Keratinocyte (primary cell): ENCODE data around the gene DCDC1.

ENCODE experiments used
- CTCF ChIP-seq, 3 experiments: IDR thresholded peaks in 1 of 3; conservative IDR thresholded peaks in 1 of 3; optimal IDR thresholded peaks in 1 of 3; 2 replicates in 2 of 3; 3 replicates in 1 of 3; pipeline versions ENCODE3 to v1.5.1; 2011; ENCODE audit warnings: low read length in 3 of 3, mild to moderate bottlenecking in 3 of 3, moderate library complexity in 2 of 3, control low read depth in 1 of 3, inconsistent platforms in 1 of 3; ENCODE audit not compliant: insufficient read depth in 2 of 3; ENCODE audit errors: extremely low read depth in 1 of 3
- EZH2 ChIP-seq: IDR thresholded peaks from one replicate; pipeline ENCODE4 v1.6.1; 2012; ENCODE audit warnings: inconsistent platforms, mild to moderate bottlenecking, low read length, moderate library complexity

DNA sequence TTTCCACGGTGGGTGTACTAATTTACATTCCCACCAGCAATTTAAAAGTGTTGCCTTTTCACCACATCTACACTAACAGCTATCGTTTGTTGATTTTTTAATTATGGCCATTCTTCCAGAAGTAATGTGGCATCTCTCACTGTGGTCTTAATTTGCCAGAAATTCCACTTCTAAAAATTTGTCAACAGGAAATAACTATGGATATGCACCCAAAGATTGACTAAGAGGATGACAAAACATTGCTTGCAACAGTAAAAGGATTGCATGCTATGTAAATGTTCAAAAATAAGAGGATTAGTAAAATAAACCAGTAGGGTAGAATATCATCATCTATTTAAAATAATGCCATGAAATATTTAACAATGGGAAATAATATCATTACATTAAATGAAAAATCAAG, 219.5 kb downstream of the DCDC1 start:
- TF ChIP-seq CTCF (optimal IDR thresholded peaks at IDR 0.05 in 1 of 3, IDR thresholded peaks at IDR 0.05 in 1 of 3, conservative IDR thresholded peaks at IDR 0.05 in 1 of 3; ENCODE audit: extremely low read depth in 1 of 3, insufficient read depth in 2 of 3, low read length in 3 of 3) (no peak), EZH2 (no peak)
